SU-DHL-6 (cell line): ENCODE data around the gene SEPHS1.

Experiments used
- H2AFZ ChIP-seq: fragments of 200-600 bp; sonication (generic); 2 replicates; pipeline ENCODE4 v1.6.1; 2014; ENCODE audit warnings: low read depth, mild to moderate bottlenecking, moderate library complexity, mixed read lengths, antibody characterized with exemption, low read length; ENCODE audit not compliant: severe bottlenecking
- H3F3A ChIP-seq: fragments of 200-600 bp; shearing (Covaris generic); 2 replicates; pipeline ENCODE4 v1.6.0; 2016; ENCODE audit warnings: antibody characterized with exemption, mild to moderate bottlenecking; ENCODE audit not compliant: insufficient read depth
- H3K27ac ChIP-seq: fragments of 200-600 bp; sonication (generic); 2 replicates; pipeline ENCODE4 v1.5.1; 2016; ENCODE audit warnings: low read depth, mild to moderate bottlenecking, low read length, moderate library complexity, mixed read lengths
- H3K27me3 ChIP-seq: fragments of 200-600 bp; sonication (generic), shearing (Covaris generic); 2 replicates; pipeline ENCODE4 v1.6.0; 2014; ENCODE audit warnings: mild to moderate bottlenecking, low read length
- H3K36me3 ChIP-seq: fragments of 200-600 bp; sonication (generic); 2 replicates; pipeline ENCODE4 v1.6.1; 2014; ENCODE audit warnings: mild to moderate bottlenecking, low read length, mixed read lengths
- H3K4me2 ChIP-seq: fragments of 300-600, 200-600 bp; shearing (Covaris generic), sonication (generic); 2 replicates; pipeline ENCODE4 v1.6.0; 2014; ENCODE audit warnings: low read length, low read depth, mild to moderate bottlenecking; ENCODE audit not compliant: poor library complexity, severe bottlenecking
- H3K4me3 ChIP-seq: fragments of 200-600 bp; sonication (generic); 2 replicates; pipeline ENCODE4 v1.5.1; 2014; ENCODE audit warnings: antibody characterized with exemption, low read length, mild to moderate bottlenecking, mixed read lengths; ENCODE audit not compliant: insufficient read depth, poor library complexity, severe bottlenecking
- H3K79me2 ChIP-seq: fragments of 200-600 bp; sonication (generic); 2 replicates; pipeline ENCODE4 v1.6.1; 2014; ENCODE audit warnings: mild to moderate bottlenecking, low read length, moderate library complexity; ENCODE audit not compliant: insufficient read depth
- H3K9ac ChIP-seq: fragments of 200-600 bp; sonication (generic); 2 replicates; pipeline ENCODE4 v1.7.0; 2014; ENCODE audit warnings: mild to moderate bottlenecking, low read length
- H3K9me2 ChIP-seq: fragments of 200-600 bp; sonication (generic); replicated peaks from 2 replicates; pipeline ENCODE4 v1.6.1; 2014; ENCODE audit warnings: low read length; ENCODE audit not compliant: insufficient read depth
- H3K9me3 ChIP-seq: fragments of 200-600 bp; sonication (generic); 2 replicates; pipeline ENCODE4 v1.6.1; 2014; ENCODE audit warnings: low read length, mixed read lengths; ENCODE audit not compliant: insufficient read depth
- H4K20me1 ChIP-seq: fragments of 200-600 bp; sonication (generic); 2 replicates; pipeline ENCODE4 v1.6.1; 2014; ENCODE audit warnings: low read depth, mild to moderate bottlenecking, antibody characterized with exemption, low read length, moderate library complexity, mixed read lengths
- EZH2phosphoT487 ChIP-seq: fragments of 200-600 bp; sonication (generic), shearing (Covaris generic); conservative IDR thresholded peaks from 2 replicates; pipeline ENCODE4 v1.6.1; 2018; ENCODE audit warnings: mild to moderate bottlenecking, antibody characterized with exemption, low read length, moderate library complexity, mixed read lengths
- TF ChIP-seq, protein P1 (sequence below): fragments of 200-600 bp; sonication (generic); IDR thresholded peaks from one replicate; pipeline ENCODE4 v1.5.1; 2017; ENCODE audit warnings: antibody characterized with exemption, mild to moderate bottlenecking, low read length, moderate library complexity; ENCODE audit not compliant: insufficient read depth, poor library complexity, severe bottlenecking

SEPHS1 gene

DNA sequence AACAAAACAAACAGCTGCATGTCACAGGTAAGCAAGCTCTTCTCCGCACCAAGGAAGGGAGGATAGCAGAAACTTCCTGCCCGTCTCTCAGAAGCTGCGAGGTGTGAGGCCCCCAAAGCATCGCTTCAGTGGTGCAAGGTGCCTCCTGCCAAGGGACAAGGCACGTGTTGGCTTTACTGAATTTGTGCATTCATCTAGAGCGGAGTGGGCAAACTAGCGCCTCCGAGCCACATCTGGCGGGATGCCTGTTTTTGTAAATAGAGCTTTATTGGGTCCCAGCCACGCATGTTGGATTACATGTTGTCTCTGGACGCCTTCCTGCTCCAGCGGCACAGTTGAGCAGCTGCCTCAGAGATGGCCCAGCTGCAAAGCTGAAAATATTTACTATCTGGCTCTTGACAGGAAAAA lies 75.9 kb downstream of the SEPHS1 start:
- Histone ChIP-seq H3F3A (peaks cover 13% of the 10 kb centered on the region), H3K9ac (peak overlapping the region; percentile 36), H3K4me2 (peak overlapping the region; percentile 53), H3K9me2 (no peaks in the 10 kb centered on the region), H3K4me3 (no peak overlapping the region), H3K27ac (peak overlapping the region; percentile 60), H3K36me3 (no peaks in the 10 kb centered on the region), H2AFZ (peak overlapping the region; percentile 84), H3K27me3 (no peaks in the 10 kb centered on the region), H4K20me1 (no peaks in the 10 kb centered on the region), H3K9me3 (no peaks in the 10 kb centered on the region), H3K79me2 (no peaks in the 10 kb centered on the region)
- TF ChIP-seq, protein P1, sequence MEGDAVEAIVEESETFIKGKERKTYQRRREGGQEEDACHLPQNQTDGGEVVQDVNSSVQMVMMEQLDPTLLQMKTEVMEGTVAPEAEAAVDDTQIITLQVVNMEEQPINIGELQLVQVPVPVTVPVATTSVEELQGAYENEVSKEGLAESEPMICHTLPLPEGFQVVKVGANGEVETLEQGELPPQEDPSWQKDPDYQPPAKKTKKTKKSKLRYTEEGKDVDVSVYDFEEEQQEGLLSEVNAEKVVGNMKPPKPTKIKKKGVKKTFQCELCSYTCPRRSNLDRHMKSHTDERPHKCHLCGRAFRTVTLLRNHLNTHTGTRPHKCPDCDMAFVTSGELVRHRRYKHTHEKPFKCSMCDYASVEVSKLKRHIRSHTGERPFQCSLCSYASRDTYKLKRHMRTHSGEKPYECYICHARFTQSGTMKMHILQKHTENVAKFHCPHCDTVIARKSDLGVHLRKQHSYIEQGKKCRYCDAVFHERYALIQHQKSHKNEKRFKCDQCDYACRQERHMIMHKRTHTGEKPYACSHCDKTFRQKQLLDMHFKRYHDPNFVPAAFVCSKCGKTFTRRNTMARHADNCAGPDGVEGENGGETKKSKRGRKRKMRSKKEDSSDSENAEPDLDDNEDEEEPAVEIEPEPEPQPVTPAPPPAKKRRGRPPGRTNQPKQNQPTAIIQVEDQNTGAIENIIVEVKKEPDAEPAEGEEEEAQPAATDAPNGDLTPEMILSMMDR = no peak
- TF ChIP-seq EZH2phosphoT487 = no peak

DNA sequence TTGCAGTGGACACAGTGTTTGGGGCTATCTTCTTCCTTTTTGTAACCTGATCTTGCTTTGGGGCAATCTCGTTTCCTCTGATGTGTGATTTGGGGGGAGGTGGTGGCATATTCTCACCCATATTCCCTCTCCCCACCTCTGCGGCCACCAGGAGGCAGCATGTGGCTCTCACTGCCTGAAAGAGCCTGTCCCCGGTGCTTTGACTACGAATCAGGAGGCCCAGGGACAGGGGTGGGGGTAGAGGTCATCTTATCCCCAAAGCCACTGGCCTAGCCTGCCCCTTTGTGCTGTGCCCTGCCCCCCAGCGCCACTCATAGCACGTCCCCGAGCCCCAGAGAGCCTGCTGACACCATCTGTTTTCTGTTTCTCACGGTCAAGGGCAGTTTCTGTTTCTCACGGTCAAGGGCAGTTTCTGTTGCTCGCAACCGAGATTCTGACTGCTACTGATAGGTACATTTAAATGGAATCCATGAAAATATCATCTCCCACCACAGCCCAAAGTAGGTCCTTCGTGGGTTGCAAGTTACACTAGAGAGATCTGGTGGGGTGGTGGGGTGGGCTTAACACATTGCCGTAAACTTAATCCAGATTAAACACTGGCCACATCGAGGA lies 76.4 kb downstream of the SEPHS1 start:
- no peaks in the 10 kb centered on the region for H4K20me1 ChIP-seq
- no peaks in the 10 kb centered on the region for H3K9me2 ChIP-seq
- no peak overlapping the region for H3K4me3 ChIP-seq
- H3K27me3 ChIP-seq = no peaks in the 10 kb centered on the region
- no peaks in the 10 kb centered on the region for H3K36me3 ChIP-seq
- H3K79me2 ChIP-seq = no peaks in the 10 kb centered on the region
- H3F3A ChIP-seq = peaks cover 13% of the 10 kb centered on the region
- peak overlapping the region; percentile 36 for H3K9ac ChIP-seq
- peak overlapping the region; percentile 84 for H2AFZ ChIP-seq
- peak overlapping the region; percentile 53 for H3K4me2 ChIP-seq
- no peaks in the 10 kb centered on the region for H3K9me3 ChIP-seq
- no peak for TF ChIP-seq EZH2phosphoT487
- TF ChIP-seq, protein P1 = peak; percentile 80
- H3K27ac ChIP-seq = peak overlapping the region; percentile 60

DNA sequence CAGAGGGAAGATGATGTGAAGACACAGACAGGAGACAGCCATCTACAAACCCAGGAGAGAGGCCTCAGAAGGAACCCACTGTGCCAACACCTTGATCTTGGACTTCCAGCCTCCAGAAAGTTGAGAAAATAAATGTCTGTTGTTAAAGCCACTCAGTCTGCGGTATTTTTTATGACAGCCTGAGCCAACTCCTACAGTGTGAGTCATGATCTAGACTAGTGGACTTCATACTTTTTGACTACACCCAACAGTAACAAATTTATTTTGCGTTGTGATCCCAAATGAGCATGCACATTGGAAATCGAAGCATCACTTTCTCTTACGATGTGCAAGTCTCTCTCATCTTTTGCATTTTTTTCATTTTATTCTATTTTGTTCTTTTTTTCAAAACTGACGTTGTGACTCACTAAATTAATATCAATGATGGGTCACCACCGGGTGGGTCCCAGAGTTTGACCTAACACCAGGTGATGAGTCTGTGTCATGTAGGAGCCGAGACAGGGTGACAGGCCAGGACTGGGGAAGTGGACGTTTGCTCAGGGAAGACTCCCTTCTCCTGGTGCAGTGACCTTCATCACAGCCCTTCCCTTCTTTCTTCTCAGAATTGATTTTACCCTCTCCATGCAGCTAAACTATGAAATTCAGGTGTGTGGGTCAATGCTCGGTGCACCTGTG lies 77.1 kb downstream of the SEPHS1 start:
- H3K27ac ChIP-seq = peak overlapping the region; percentile 60; the same call in 1 of the 2 replicates
- TF ChIP-seq, protein P1 = no peak
- no peak for TF ChIP-seq EZH2phosphoT487
- H2AFZ ChIP-seq = peak overlapping the region; percentile 84
- H3K4me3 ChIP-seq = no peak overlapping the region
- no peaks in the 10 kb centered on the region for H4K20me1 ChIP-seq
- H3F3A ChIP-seq = peaks cover 13% of the 10 kb centered on the region
- peak overlapping the region; percentile 36; the same call in 1 of the 2 replicates for H3K9ac ChIP-seq
- H3K9me3 ChIP-seq = no peaks in the 10 kb centered on the region
- no peaks in the 10 kb centered on the region for H3K9me2 ChIP-seq
- no peaks in the 10 kb centered on the region for H3K36me3 ChIP-seq
- no peaks in the 10 kb centered on the region for H3K79me2 ChIP-seq
- peak overlapping the region; percentile 53 for H3K4me2 ChIP-seq
- H3K27me3 ChIP-seq = no peaks in the 10 kb centered on the region
